Liver (tissue), 3 donors: ENCODE results near the gene VEGFD.

Experiments used
- ATF3 ChIP-seq: IDR thresholded peaks from 2 replicates; pipeline ENCODE4 v1.6.1; 2016; ENCODE audit warnings: antibody characterized with exemption
- CTCF ChIP-seq: fragments of 150-350 bp; IDR thresholded peaks from 2 replicates; pipeline ENCODE4 v1.5.1; 2017; ENCODE audit warnings: improper control_type of control experiment, low read depth, low read length; ENCODE audit not compliant: missing input control
- GABPA ChIP-seq, 2 donors: IDR thresholded peaks in 1 of 2; conservative IDR thresholded peaks in 1 of 2; 2 replicates each; pipeline ENCODE4 v1.6.1; 2016; ENCODE audit warnings: antibody characterized with exemption in 2 of 2, mild to moderate bottlenecking in 1 of 2, moderate library complexity in 1 of 2
- HNF4A ChIP-seq, 2 donors: conservative IDR thresholded peaks; 2 replicates each; pipeline ENCODE4 v1.6.1; 2016; ENCODE audit warnings: antibody characterized with exemption in 2 of 2, mild to moderate bottlenecking in 2 of 2
- MAX ChIP-seq: IDR thresholded peaks from 2 replicates; pipeline ENCODE4 v1.6.1; 2016; ENCODE audit warnings: antibody characterized with exemption
- REST ChIP-seq: IDR thresholded peaks from 2 replicates; pipeline ENCODE4 v1.6.1; 2016; ENCODE audit warnings: antibody characterized with exemption, mild to moderate bottlenecking
- SP1 ChIP-seq: IDR thresholded peaks from 2 replicates; pipeline ENCODE4 v1.6.1; 2018; ENCODE audit warnings: antibody characterized with exemption, mild to moderate bottlenecking
- donor health status: healthy.
- donor health status: healthy.

GRCh38 chrX:15344106-15344505, 40.1 kb downstream of the VEGFD start:
- TF ChIP-seq CTCF = no peak
- no peak for TF ChIP-seq ATF3
- no peak for TF ChIP-seq GABPA (IDR thresholded peaks at IDR 0.05 in 1 of 2, conservative IDR thresholded peaks at IDR 0.05 in 1 of 2)
- TF ChIP-seq MAX = no peak
- no peak for TF ChIP-seq REST
- TF ChIP-seq SP1 = no peak
- no peak for TF ChIP-seq HNF4A (conservative IDR thresholded peaks at IDR 0.05)
